ENCODE measurements around the gene BTBD9.
A peak's percentile ranks its signal among the peaks of the same experiment; 100 is the strongest.

BTBD9 gene

GRCh38 chr6:38153076-38153797 lies 486.5 kb downstream of the BTBD9 start:
- DNase-seq: no peak

DNA sequence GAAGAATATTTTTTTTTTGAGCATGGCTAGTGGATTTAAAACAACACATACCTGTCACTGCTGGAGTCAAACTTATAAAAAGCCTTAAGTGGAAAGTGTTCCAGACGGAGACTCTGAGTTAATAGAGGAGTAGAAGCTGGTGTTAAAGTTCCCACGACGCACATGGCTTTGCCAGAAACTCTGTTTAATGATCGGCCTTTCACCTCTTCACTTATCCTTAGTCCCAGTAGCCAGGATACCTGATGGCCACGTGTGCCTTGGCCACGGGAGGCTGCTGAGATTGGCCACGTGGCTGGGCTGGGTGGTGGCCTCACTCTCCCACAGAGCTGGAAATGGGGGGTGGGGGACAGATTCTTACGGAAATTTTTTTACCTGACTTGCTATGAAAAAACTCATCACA lies 487.1 kb downstream of the BTBD9 start:
- DNase-seq: no peak

- no peak for DNase-seq
These were observed 487.9 kb downstream of the BTBD9 start for GRCh38 chr6:38151580-38152500.

DNA sequence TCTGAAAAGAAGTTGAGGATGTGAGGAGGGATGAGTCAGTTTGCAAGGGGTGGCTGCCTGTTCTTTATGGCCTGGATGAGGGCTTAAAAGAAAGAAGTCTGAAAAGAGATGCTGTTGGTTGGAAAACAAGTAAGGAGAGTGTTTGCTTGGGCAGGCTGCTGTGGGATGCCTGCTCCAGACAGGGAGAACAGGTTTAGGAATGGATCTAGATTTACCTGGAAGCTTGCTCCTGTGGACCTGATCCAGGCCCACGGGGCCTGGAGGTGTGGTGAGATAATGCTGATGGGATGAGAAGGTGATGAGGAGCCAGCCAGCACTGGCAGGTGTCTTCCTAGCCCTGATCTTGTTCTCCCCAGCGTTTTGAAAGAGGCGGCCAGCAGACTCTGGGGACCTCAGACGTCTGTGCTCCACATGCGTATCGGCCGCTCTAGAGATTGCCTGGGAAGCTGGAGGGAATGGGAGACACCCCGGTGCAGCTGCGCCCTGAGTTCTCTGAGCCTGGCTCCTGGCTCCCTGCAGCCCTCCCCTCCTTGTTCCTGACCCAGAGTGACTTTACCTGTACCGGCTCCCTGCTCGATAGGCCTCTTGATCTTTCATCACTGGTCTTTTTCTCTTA lies 488.9 kb downstream of the BTBD9 start:
- DNase-seq: no peak

DNA sequence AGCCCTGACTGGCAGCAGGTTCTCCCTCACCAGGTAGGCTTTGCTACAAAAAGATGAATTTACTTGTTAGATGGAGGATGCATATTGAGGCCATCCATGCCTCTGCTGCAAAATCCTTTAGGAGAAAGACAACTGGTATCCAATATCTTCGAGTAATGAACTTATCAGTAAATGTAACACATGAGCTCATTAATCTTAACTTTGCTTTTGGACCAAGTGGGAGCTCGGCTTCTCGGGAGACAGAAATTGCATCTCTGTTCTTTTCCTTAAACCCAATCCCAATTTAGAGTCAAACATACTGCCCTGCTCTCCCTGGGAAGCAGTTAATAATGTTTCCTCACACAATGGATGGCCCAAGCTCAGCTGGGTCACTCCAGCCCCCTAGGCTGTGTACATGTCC lies 489.7 kb downstream of the BTBD9 start:
- DNase-seq: no peak

DNA sequence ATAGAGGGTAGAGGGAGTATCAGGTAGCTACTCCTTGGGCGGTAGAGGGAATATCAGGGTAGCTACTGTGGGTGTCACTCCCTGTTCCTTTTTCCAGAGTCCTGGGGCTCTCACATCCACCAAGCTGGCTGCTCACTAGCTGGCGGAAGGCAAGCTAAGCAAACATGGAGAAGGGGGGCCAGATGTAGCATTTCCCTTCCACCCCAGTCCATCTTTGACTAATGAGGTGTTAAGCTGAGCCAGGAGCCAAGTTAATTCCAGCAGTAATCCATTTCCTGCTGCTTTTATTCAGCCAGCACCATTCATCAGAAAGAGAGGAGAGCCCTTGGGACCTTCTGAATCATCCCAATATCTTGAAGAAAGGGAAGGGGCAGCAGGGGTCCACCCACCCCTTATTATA lies 490.2 kb downstream of the BTBD9 start:
- DNase-seq: no peak

GRCh38 chr6:38148606-38149005 lies 491.1 kb downstream of the BTBD9 start:
- no peak for DNase-seq

- DNase-seq: no peak
These were observed 493.0 kb downstream of the BTBD9 start for GRCh38 chr6:38146734-38147027.

DNA sequence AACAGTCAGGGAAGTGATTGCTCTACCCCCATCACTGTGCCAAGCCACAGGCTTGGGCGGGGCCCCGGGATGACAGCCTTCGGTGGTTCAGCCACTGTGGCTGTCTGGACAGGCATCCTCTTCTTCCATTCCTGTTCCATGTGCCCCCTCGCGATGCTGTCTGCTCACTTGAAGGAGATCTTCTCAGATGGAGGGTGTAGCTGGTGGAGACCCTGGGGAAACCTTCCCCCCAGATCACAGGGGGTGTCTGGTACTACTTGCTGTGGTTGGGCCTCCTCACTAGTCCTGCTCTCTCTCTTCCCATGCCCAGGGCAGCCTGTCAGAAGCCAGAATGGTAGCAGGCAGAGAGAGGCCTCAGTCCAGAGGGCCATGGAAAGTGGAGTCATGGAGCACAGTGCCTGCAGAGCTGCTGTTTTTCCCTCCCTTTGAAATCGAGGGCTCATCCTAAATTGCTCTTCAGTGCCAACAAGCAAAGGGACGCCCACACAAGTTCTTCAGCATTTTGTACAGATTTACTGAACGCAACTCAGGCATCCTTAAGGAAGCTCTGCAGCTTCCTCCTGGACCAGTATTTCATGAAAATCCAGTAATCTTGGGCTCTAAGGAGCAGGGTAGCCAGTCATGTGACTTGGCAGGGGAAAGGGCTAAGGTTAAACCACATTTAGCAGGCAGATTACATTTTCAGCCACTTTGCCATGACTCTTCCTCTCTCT lies 493.6 kb downstream of the BTBD9 start:
- no peak for DNase-seq

GRCh38 chr6:38144365-38144945 lies 495.3 kb downstream of the BTBD9 start:
- DNase-seq: no peak

DNA sequence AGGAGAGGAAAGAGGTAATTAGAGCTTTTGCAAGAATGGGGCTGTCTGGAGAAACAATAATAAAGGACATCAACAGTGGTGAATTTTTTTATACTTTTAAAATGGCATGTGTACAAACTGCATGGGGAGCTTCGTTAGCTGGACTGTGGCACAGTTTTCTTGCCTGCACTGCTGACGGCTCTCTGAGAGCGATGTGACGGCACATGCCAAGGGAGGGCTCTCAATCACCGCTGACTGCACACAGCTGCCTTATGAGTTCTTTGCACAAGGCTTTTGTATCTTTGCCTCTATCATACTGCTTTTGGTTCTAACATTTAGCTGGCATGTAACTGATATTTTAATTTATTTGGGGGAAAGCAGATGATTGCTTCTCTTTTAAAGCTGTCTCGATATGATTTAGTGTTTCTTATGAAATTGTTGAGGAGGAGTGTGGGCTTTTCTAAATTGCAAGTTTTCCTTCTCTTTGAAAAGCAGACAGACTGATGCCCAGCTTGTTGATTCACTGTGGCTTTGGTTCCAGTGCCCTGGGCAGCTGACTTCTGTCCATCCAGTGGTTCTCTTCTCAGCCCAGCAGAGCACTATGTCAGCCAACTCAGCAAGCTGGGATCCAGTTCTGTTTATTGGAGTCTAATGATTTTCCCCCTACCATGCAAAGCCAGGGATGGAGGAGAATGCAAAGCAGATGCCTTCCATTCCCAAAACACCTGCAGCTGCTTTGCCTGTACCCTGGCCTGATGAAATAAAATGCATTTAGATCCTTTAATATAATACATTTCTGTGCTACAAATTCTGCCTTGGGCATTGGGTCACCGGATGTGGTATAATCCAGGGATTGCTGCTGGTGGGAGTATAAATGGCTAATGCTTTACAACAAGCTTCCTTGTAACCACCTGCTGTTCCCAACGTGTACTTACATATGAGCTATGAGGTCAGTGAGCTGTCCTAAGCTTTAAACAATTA lies 496.3 kb downstream of the BTBD9 start:
- DNase-seq: peak; percentile 9

- no peak for DNase-seq
These were observed 497.4 kb downstream of the BTBD9 start for GRCh38 chr6:38142178-38142902.

DNA sequence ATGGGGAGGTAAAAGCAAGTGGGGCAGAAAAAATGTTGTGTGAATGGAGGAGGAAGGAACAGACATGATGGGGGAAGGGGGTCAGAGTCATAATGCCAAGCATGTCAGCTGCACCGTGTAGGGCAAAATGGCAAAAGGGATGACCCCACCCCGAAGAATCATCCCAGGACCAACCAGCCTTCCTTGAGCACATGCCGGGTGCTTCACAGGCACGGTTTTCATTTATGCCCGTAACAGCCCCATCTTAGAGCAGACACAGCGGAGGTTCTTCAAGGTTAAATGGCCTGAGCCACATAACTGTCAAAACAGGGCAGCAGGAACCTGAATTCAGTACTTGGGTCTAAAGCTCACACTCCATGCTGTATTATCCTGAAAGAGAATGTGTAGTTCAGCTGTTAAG lies 498.0 kb downstream of the BTBD9 start:
- no peak for DNase-seq

GRCh38 chr6:38141085-38141484 lies 498.6 kb downstream of the BTBD9 start:
- DNase-seq: no peak

- no peak for DNase-seq
These were observed 501.4 kb downstream of the BTBD9 start for GRCh38 chr6:38138374-38138773.

DNA sequence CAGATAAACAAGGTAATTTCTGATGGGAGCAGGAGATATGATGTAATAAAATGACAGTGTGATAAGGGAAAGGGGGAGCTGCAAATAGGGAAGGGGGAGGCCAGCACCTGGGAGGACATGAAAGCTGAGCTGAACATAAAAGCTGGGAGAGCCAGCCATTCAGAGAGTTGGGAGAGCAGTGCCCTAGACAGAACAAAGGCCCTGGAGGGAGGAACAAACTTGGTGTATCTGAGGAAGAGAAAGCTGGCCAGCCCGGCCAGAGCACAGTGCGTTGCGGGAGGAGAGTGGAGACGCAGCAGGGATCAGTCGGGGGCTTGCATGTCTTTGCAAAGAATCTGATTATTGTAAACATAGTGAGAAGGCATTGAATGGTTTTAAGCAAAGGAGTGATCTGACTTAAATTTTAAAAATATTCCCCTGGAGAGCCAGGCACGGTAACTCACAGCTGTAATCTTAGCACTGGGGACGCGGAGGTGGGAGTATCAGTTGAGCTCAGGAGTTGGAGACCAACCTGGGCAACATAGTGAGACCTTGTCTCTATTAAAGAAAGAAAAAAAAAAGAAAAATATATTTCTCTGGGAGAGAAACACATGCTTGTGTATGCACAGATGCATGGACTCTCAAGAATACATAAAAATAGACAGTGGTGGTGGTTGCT lies 502.0 kb downstream of the BTBD9 start:
- DNase-seq: no peak

GRCh38 chr6:38136547-38136946 lies 503.2 kb downstream of the BTBD9 start:
- no peak for DNase-seq

- peak; percentile 13 for DNase-seq
These were observed 505.0 kb downstream of the BTBD9 start for GRCh38 chr6:38134704-38135088.

GRCh38 chr6:38133932-38134703 lies 505.6 kb downstream of the BTBD9 start:
- peak; percentile 32 for DNase-seq

DNA sequence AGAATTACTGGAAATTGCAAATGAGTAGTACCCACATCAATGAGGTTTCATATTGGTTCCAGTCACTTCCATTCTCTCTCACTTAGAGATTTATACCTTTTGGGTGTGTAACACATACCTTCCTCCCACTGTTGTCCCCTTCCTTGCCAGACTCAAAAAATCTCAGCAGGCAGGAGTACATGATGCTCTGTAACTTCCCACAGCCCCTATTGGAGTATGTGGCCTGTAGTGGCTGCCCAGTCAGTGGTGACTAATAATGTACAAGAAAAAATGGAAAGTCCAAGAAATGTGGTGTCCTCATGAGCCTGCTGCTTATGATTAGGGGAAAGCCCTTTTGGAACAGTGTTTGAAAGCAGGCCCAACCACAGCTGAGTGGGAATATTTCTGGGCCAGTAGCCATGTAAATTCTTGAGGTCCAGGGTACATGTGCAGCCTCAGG lies 508.2 kb downstream of the BTBD9 start:
- DNase-seq: no peak
